AG09319 (cell line): Measurements from ENCODE around the gene FAXC.

ENCODE experiments used
- DNase-seq: peaks from one replicate; pipeline ENCODE4 v3.0.0-alpha.2; 2010; ENCODE audit warnings: low read depth; ENCODE audit errors: extremely low read depth
- CTCF ChIP-seq: IDR thresholded peaks from 2 replicates; pipeline ENCODE4 v1.5.1; 2011; ENCODE audit warnings: low read depth, mild to moderate bottlenecking, inconsistent platforms, low read length, moderate library complexity

FAXC gene

GRCh38 chr6:99241905-99242534 is 107.5 kb downstream of the FAXC start:
- DNase-seq: no peak
- TF ChIP-seq CTCF: peak; percentile 9; the same call in 1 of the 2 replicates

GRCh38 chr6:99236010-99236409 is 113.5 kb downstream of the FAXC start:
- TF ChIP-seq CTCF: no peak
- no peak for DNase-seq

GRCh38 chr6:99233219-99233618 is 116.3 kb downstream of the FAXC start:
- DNase-seq: no peak

GRCh38 chr6:99232056-99232455 is 117.4 kb downstream of the FAXC start:
- TF ChIP-seq CTCF: no peak
- DNase-seq: no peak

More at GRCh38 chr6:99233219-99233618, 116.3 kb downstream of the FAXC start:
- no peak for TF ChIP-seq CTCF

- DNase-seq: no peak
- no peak for TF ChIP-seq CTCF
Measured at GRCh38 chr6:99225172-99225571, 124.3 kb downstream of the FAXC start.
